Vagina (tissue), 2 donors: Measurements from ENCODE around the gene PLIN5.

Experiments used
- CTCF ChIP-seq, 3 experiments: fragments of 450-650 bp in 2 of 3; fragments of 200-600 bp in 1 of 3; sonication (generic) in 1 of 3; IDR thresholded peaks; one replicate each; pipeline ENCODE4 v1.5.1; 2017 to 2019; ENCODE audit warnings: antibody characterized with exemption in 3 of 3, mild to moderate bottlenecking in 2 of 3, moderate library complexity in 2 of 3
- POLR2A ChIP-seq, 2 donors: fragments of 450-650 bp; IDR thresholded peaks; one replicate each; pipeline ENCODE4 v1.6.1; 2017; ENCODE audit warnings: antibody characterized with exemption in 2 of 2, mild to moderate bottlenecking in 2 of 2, moderate library complexity in 2 of 2

- TF ChIP-seq CTCF (IDR thresholded peaks at IDR 0.05): no peak
- no peak for TF ChIP-seq POLR2A (IDR thresholded peaks at IDR 0.05)
These were observed 45.2 kb upstream of the PLIN5 start for GRCh38 chr19:4580021-4580901.
